BE2C (cell line): ENCODE results near the gene ADD3.
A peak's percentile ranks its signal among the peaks of the same experiment; 100 is the strongest.

Experiments used
- DNase-seq: peaks from one replicate; pipeline ENCODE4 v3.0.0-alpha.2; 2020
- H3K27me3 ChIP-seq: fragments of 250-450 bp; sonication (Bioruptor Pico); 2 replicates; pipeline ENCODE4 v1.5.1; 2020; ENCODE audit warnings: mild to moderate bottlenecking
- H3K36me3 ChIP-seq: fragments of 250-450 bp; sonication (Bioruptor Pico); 2 replicates; pipeline ENCODE4 v1.5.1; 2020; ENCODE audit warnings: mild to moderate bottlenecking
- H3K4me1 ChIP-seq: fragments of 250-450 bp; sonication (Bioruptor Pico); 2 replicates; pipeline ENCODE4 v1.5.1; 2020
- H3K4me3 ChIP-seq: 2 replicates; pipeline ENCODE4 v1.5.1; 2011; ENCODE audit warnings: low read depth, low read length
- H3K9me3 ChIP-seq: fragments of 250-450 bp; sonication (Bioruptor Pico); 2 replicates; pipeline ENCODE4 v1.5.1; 2020
- CTCF ChIP-seq: IDR thresholded peaks from 2 replicates; pipeline ENCODE4 v1.5.1; 2012; ENCODE audit warnings: mild to moderate bottlenecking, low read depth, low read length

ADD3 gene

GRCh38 chr10:110020265-110020664 lies 12.5 kb downstream of the ADD3 start:
- DNase-seq, result peak; percentile 11
- Histone ChIP-seq H3K9me3 (no peaks in the 10 kb centered on the region), H3K27me3 (no peaks in the 10 kb centered on the region), H3K4me1 (peaks cover 5% of the 10 kb centered on the region; the same call in 1 of the 2 replicates), H3K36me3 (no peaks in the 10 kb centered on the region), H3K4me3 (no peak overlapping the region)
- TF ChIP-seq CTCF, result no peak

GRCh38 chr10:110022716-110023504 lies 15.1 kb downstream of the ADD3 start:
- no peak for TF ChIP-seq CTCF
- no peak for DNase-seq

GRCh38 chr10:110023785-110024465 lies 16.1 kb downstream of the ADD3 start:
- TF ChIP-seq CTCF, result no peak
- Histone ChIP-seq H3K4me3 (no peak overlapping the region), H3K27me3 (no peaks in the 10 kb centered on the region), H3K9me3 (no peaks in the 10 kb centered on the region), H3K4me1 (no peaks in the 10 kb centered on the region), H3K36me3 (no peaks in the 10 kb centered on the region)
- DNase-seq, result no peak

More at GRCh38 chr10:110022716-110023504, 15.1 kb downstream of the ADD3 start:
- Histone ChIP-seq H3K4me3 (no peak overlapping the region), H3K9me3 (no peaks in the 10 kb centered on the region), H3K4me1 (no peaks in the 10 kb centered on the region), H3K27me3 (no peaks in the 10 kb centered on the region), H3K36me3 (no peaks in the 10 kb centered on the region)

GRCh38 chr10:110029450-110029849 lies 21.7 kb downstream of the ADD3 start:
- H3K27me3 ChIP-seq, result no peaks in the 10 kb centered on the region
- no peaks in the 10 kb centered on the region for H3K9me3 ChIP-seq
- DNase-seq, result no peak
- H3K4me3 ChIP-seq, result no peak overlapping the region
- H3K4me1 ChIP-seq, result peaks cover 14% of the 10 kb centered on the region
- no peaks in the 10 kb centered on the region for H3K36me3 ChIP-seq
- no peak for TF ChIP-seq CTCF

GRCh38 chr10:110032801-110033700 lies 25.3 kb downstream of the ADD3 start:
- Histone ChIP-seq H3K4me3 (no peak overlapping the region), H3K36me3 (no peaks in the 10 kb centered on the region; the same call in 1 of the 2 replicates), H3K9me3 (no peaks in the 10 kb centered on the region), H3K4me1 (peaks cover 14% of the 10 kb centered on the region), H3K27me3 (no peaks in the 10 kb centered on the region)
- peak; percentile 8 for DNase-seq
- TF ChIP-seq CTCF, result no peak
